GM12878 (cell line): ENCODE results near the gene GBA2. TPM values are rescaled to one million over a fixed set of nuclear protein-coding genes. Genes with fewer than 3 reads are reported as not detected.

Experiments
- ATAC-seq: fragments of 200-7000 bp; cut with Tn5 transposase; 3 replicates; pipeline ENCODE4 v1.9.1; 2020; ENCODE audit warnings: mild to moderate bottlenecking, moderate library complexity
- BruUV-seq: library from RNA; stranded (reverse); fragments of 400-500 nt; replicated peaks from 2 replicates; lab custom pipeline; 2021; lab: Mats Ljungman, UMichigan
- CTCF ChIA-PET: fragments of 300-600 bp; sonication (Branson Sonifier 250); formaldehyde crosslinking; extraction: SDS; loops from one replicate; lab custom pipeline; 2021; ENCODE audit warnings: inconsistent platforms; lab: Yijun Ruan, JAX
- POLR2A ChIA-PET: fragments of 350-600 bp; formaldehyde crosslinking; extraction: SDS; loops from one replicate; lab custom pipeline; 2021; ENCODE audit warnings: inconsistent platforms; lab: Charles Lee
- RAD21 ChIA-PET: fragments of 300-600 bp; sonication (Branson Sonifier 250); formaldehyde crosslinking; loops from one replicate; lab custom pipeline; 2023; ENCODE audit warnings: antibody characterized with exemption; ENCODE audit not compliant: unreplicated experiment; lab: Charles Lee
- SMC1A ChIA-PET: fragments of 300-600 bp; sonication (Branson Sonifier 250); formaldehyde crosslinking; loops from one replicate; lab custom pipeline; 2023; ENCODE audit not compliant: unreplicated experiment, uncharacterized antibody; lab: Charles Lee
- DNase-seq: peaks from one replicate; pipeline ENCODE4 v3.0.0-alpha.2; 2011; ENCODE audit warnings: low read depth, low spot score
- FAIRE-seq: peaks from 3 replicates; lab custom pipeline; 2011; peaks lifted over from hg19 to GRCh38; lab: Jason Lieb, UNC
- H2AFZ ChIP-seq: 2 replicates; pipeline ENCODE4 v1.6.0; 2011; ENCODE audit warnings: low read depth, low read length, control low read depth; ENCODE audit not compliant: control insufficient read depth
- H3K27ac ChIP-seq: 2 replicates; pipeline ENCODE4 v1.5.1; 2011; ENCODE audit warnings: control low read depth; ENCODE audit not compliant: control insufficient read depth, insufficient read depth
- H3K27me3 ChIP-seq, 2 experiments: replicated peaks in 1 of 2; 2 replicates each; pipeline versions ENCODE4 v1.6.0 to v1.6.1; 2011; ENCODE audit warnings: low read length in 1 of 2; ENCODE audit not compliant: control insufficient read depth in 2 of 2, insufficient read depth in 2 of 2
- H3K36me3 ChIP-seq, 2 experiments: 2 replicates each; pipeline ENCODE4 v1.5.1; 2011; ENCODE audit warnings: low read length in 1 of 2; ENCODE audit not compliant: control insufficient read depth in 2 of 2, insufficient read depth in 2 of 2
- H3K4me1 ChIP-seq: 2 replicates; pipeline ENCODE4 v1.6.1; 2011; ENCODE audit warnings: mild to moderate bottlenecking, low read length, moderate library complexity, mixed read lengths; ENCODE audit not compliant: control insufficient read depth, insufficient read depth
- H3K4me2 ChIP-seq: 2 replicates; pipeline ENCODE4 v1.6.0; 2011; ENCODE audit warnings: control low read depth; ENCODE audit not compliant: control insufficient read depth, insufficient read depth
- H3K4me3 ChIP-seq: fragments of 200-600 bp; sonication (generic); 2 replicates; pipeline ENCODE4 v1.5.1; 2016
- H3K79me2 ChIP-seq: 2 replicates; pipeline ENCODE4 v1.6.0; 2011; ENCODE audit warnings: low read length; ENCODE audit not compliant: control insufficient read depth, insufficient read depth
- H3K9ac ChIP-seq: 2 replicates; pipeline ENCODE4 v1.8.0; 2011; ENCODE audit warnings: low read length, control low read depth, mixed read lengths; ENCODE audit not compliant: control insufficient read depth, insufficient read depth
- H3K9me3 ChIP-seq: replicated peaks from 3 replicates; pipeline ENCODE4 v1.5.1; 2011; ENCODE audit warnings: mild to moderate bottlenecking, low read length; ENCODE audit not compliant: control insufficient read depth, insufficient read depth
- H4K20me1 ChIP-seq: 2 replicates; pipeline ENCODE4 v1.6.0; 2011; ENCODE audit not compliant: control insufficient read depth, insufficient read depth
- E2F8 ChIP-seq: fragments of 450-650 bp; IDR thresholded peaks from 2 replicates; pipeline ENCODE4 v1.6.1; 2018; ENCODE audit warnings: mild to moderate bottlenecking, low read depth, moderate library complexity; ENCODE audit not compliant: partially characterized antibody
- PRDM15 ChIP-seq: fragments of 450-650 bp; formaldehyde crosslinking; IDR thresholded peaks from 2 replicates; pipeline ENCODE4 v1.4.0; 2020; ENCODE audit warnings: mild to moderate bottlenecking, moderate library complexity
- RAD21 ChIP-seq: IDR thresholded peaks from 2 replicates; pipeline ENCODE4 v1.6.1; 2011; ENCODE audit warnings: mild to moderate bottlenecking, low read depth, low read length, moderate library complexity; ENCODE audit not compliant: insufficient read depth
- SMAD5 ChIP-seq: IDR thresholded peaks from 2 replicates; pipeline ENCODE4 v1.6.1; 2016; ENCODE audit warnings: antibody characterized with exemption, low read depth
- ZBTB11 ChIP-seq: fragments of 450-650 bp; formaldehyde crosslinking; IDR thresholded peaks from 2 replicates; pipeline ENCODE4 v1.5.0; 2022; ENCODE audit warnings: mild to moderate bottlenecking, missing genetic modification characterization
- WGBS: methylation state at CpG from one replicate; pipeline ENCODE4 v1.1.6; 2016; ENCODE audit warnings: low lambda C conversion rate; ENCODE audit not compliant: insufficient replicate concordance, insufficient coverage; ENCODE audit errors: missing lambda C conversion rate; 5-methylcytosine and 5-hydroxymethylcytosine counted together
- in situ Hi-C: fragments of 300-500 bp; cut with MboI; formaldehyde crosslinking; loops from 9 replicates; pipeline ENCODE4 v1.14.3; 2018; ENCODE audit warnings: mixed read lengths
- intact Hi-C: fragments of 100-400 bp; cut with micrococcal nuclease; formaldehyde crosslinking; loops from one replicate; pipeline ENCODE4 v1.14.2; 2022; ENCODE audit not compliant: unreplicated experiment
- polyA plus RNA-seq, 11 experiments: library from polyadenylated mRNA; depleted of rRNA in 4 of 11; unstranded in 6 of 11; stranded (reverse) in 5 of 11; fragments of >200 nt; fragmentation: Nextera tagmentation in 4 of 11; fragmentation: Illumina TruSeq in 1 of 11; extraction: Ambion mirVana in 4 of 11; extraction: Trizol in 1 of 11; gene quantifications; 1 replicate in 1 of 11; 2 replicates in 10 of 11; pipeline versions ENCODE4 v1.2.1 to v1.2.3, GENCODE V29; 2011 to 2016; ENCODE audit warnings: inconsistent platforms in 2 of 11, missing spikeins in 2 of 11, low read depth in 1 of 11
- total RNA-seq, 4 experiments: library from RNA; depleted of rRNA in 3 of 4; stranded (reverse); fragments of >200 nt in 3 of 4; fragmentation: Illumina TruSeq in 1 of 4; extraction: Trizol in 1 of 4; gene quantifications; 2 replicates each; pipeline versions ENCODE4 v1.2.1 to v1.2.3, GENCODE V29; 2013 to 2021

GBA2 gene
- total and polyA plus RNA-seq, 10 of the 15 experiments (the other 5 are each of a cell fraction or from before 2014, with no cell fraction given) = 15.3 to 45.1 (median 29.1) TPM

GRCh38 chr9:35700942-35701341 lies 48.1 kb downstream of the GBA2 start:
- FAIRE-seq (no peak), DNase-seq (no peak), ATAC-seq (no peak)
- intact Hi-C loops = no loop called here
- no peaks in the 10 kb centered on the region for H3K79me2 ChIP-seq
- SMC1A ChIA-PET = interaction anchor here (0.8 kb wide), 1 partner anchor 27 kb away, joined by 3 read pairs; no protein-coding TSS in a partner anchor
- BruUV-seq = no TSS peak
- H4K20me1 ChIP-seq = no peaks in the 10 kb centered on the region
- no peak overlapping the region for H3K27ac ChIP-seq
- no peaks in the 10 kb centered on the region for H3K27me3 ChIP-seq
- no peaks in the 10 kb centered on the region for H3K9me3 ChIP-seq
- POLR2A ChIA-PET = interaction anchor here (1.3 to 1.4 kb wide), 2 partner anchors 9 to 36 kb away, joined by 3 read pairs; partner anchors contain the start of gene ARHGEF39
- H3K36me3 ChIP-seq = peaks cover 60 to 80% of the 10 kb centered on the region in 2 experiments
- no peak overlapping the region for H3K4me3 ChIP-seq
- CTCF ChIA-PET = interaction anchor here (1.7 to 15.2 kb wide), 2 partner anchors 26 to 40 kb away, joined by 6 to 227 read pairs; partner anchors contain the start of genes ARHGEF39, CCDC107 and RMRP
- no peak overlapping the region for H3K9ac ChIP-seq
- RAD21 ChIA-PET = interaction anchor here (0.7 kb wide), 1 partner anchor 97 kb away, joined by 3 read pairs; no protein-coding TSS in a partner anchor
- no peaks in the 10 kb centered on the region for H3K4me1 ChIP-seq
- no peak for TF ChIP-seq RAD21
- no peak for TF ChIP-seq E2F8
- TF ChIP-seq, all 136 proteins: peak for 0
- Histone ChIP-seq H3K4me2 (no peak overlapping the region), H2AFZ (no peak overlapping the region)
- in situ Hi-C loops = no loop called here

- H3K36me3 ChIP-seq = peaks cover 54 to 77% of the 10 kb centered on the region in 2 experiments
- no peak overlapping the region for H3K27ac ChIP-seq
- SMC1A ChIA-PET = no interaction called here
- intact Hi-C loops = no loop called here
- ATAC-seq (no peak), FAIRE-seq (no peak), DNase-seq (no peak)
- no peaks in the 10 kb centered on the region for H3K79me2 ChIP-seq
- in situ Hi-C loops = no loop called here
- no peak overlapping the region for H3K9ac ChIP-seq
- no peaks in the 10 kb centered on the region for H4K20me1 ChIP-seq
- CTCF ChIA-PET = interaction anchor here (0.6 to 15.2 kb wide), 3 partner anchors 39 to 100 kb away, joined by 3 to 227 read pairs (median 57); partner anchors contain the start of genes ARHGEF39, CCDC107 and RMRP
- RAD21 ChIA-PET = no interaction called here
- H3K9me3 ChIP-seq = no peaks in the 10 kb centered on the region
- H3K4me1 ChIP-seq = no peaks in the 10 kb centered on the region
- BruUV-seq = no TSS peak
- H3K27me3 ChIP-seq = no peaks in the 10 kb centered on the region
- POLR2A ChIA-PET = no interaction called here
- H3K4me3 ChIP-seq = no peak overlapping the region
- no peak overlapping the region for H3K4me2 ChIP-seq
- H2AFZ ChIP-seq = no peak overlapping the region
- 93% methylated on average over 11 of the region's 11 CpGs for WGBS
- TF ChIP-seq ZBTB11 (CRISPR knock-in tag) = no peak
- no peak for TF ChIP-seq SMAD5
- no peak for TF ChIP-seq PRDM15 (CRISPR knock-in tag)
Observed at GRCh38 chr9:35700031-35700430, 49.0 kb downstream of the GBA2 start.
